ENCODE results near the gene NBDY. TPM values are rescaled to one million over a fixed set of nuclear protein-coding genes. Genes with fewer than 3 reads are reported as not detected.

NBDY gene
- polyA plus RNA-seq, 1 donor (not counting 4 experiments of a cell fraction or from before 2014, with no cell fraction given), result 41.1 TPM

GRCh38 chrX:56783996-56784620, 55.1 kb downstream of the NBDY start:
- no peak for FAIRE-seq
- Histone ChIP-seq H3K4me2 (ENCODE audit: control insufficient read depth, extremely low read depth, insufficient read depth, low read depth, low read length) (no peak overlapping the region), H3K36me3 (ENCODE audit: control insufficient read depth in 2 of 2, extremely low read depth in 1 of 2, insufficient read depth in 2 of 2, low read length in 2 of 2) (peaks cover 0 to under 1% of the 10 kb centered on the region in 2 experiments), H3K27ac (ENCODE audit: control insufficient read depth, insufficient read depth, low read length) (no peak overlapping the region), H2AFZ (ENCODE audit: control insufficient read depth, low read length) (no peak overlapping the region), H3K4me1 (ENCODE audit: control insufficient read depth, extremely low read depth, insufficient read depth, low read length) (no peaks in the 10 kb centered on the region), H3K9ac (ENCODE audit: control insufficient read depth, extremely low read depth, insufficient read depth, low read length) (no peak overlapping the region), H3K4me3 (ENCODE audit: control insufficient read depth in 2 of 3, extremely low read depth in 1 of 3, insufficient read depth in 2 of 3, low read depth in 1 of 3, low read length in 3 of 3) (no peak overlapping the region), H3K79me2 (ENCODE audit: control insufficient read depth, insufficient read depth, low read length) (no peaks in the 10 kb centered on the region), H3K9me1 (ENCODE audit: control insufficient read depth, extremely low read depth, insufficient read depth, low read length) (no peaks in the 10 kb centered on the region), H3K9me3 (ENCODE audit: control insufficient read depth, low read depth, low read length) (no peaks in the 10 kb centered on the region), H4K20me1 (ENCODE audit: control insufficient read depth, extremely low read depth, insufficient read depth, low read length) (no peaks in the 10 kb centered on the region), H3K27me3 (ENCODE audit: control insufficient read depth, extremely low read depth, insufficient read depth, low read length) (no peaks in the 10 kb centered on the region)
- TF ChIP-seq EZH2 (IDR thresholded peaks at IDR 0.05; ENCODE audit: low read length) (no peak), CTCF (optimal IDR thresholded peaks at IDR 0.05 in 1 of 3, IDR thresholded peaks at IDR 0.05 in 1 of 3, conservative IDR thresholded peaks at IDR 0.05 in 1 of 3; ENCODE audit: extremely low read depth in 1 of 3, insufficient read depth in 2 of 3, low read length in 3 of 3) (no peak)
- dilution Hi-C loops (cut with MboI; ENCODE audit: extremely low pct_ligation_motif_present, low sequenced_read_pairs), result no loop called here
- no peak for DNase-seq (ENCODE audit: low read depth, low spot score)

GRCh38 chrX:56784666-56785065, 55.6 kb downstream of the NBDY start:
- Histone ChIP-seq H3K27ac (ENCODE audit: control insufficient read depth, insufficient read depth, low read length) (no peak overlapping the region), H2AFZ (ENCODE audit: control insufficient read depth, low read length) (no peak overlapping the region), H3K9me3 (ENCODE audit: control insufficient read depth, low read depth, low read length) (no peaks in the 10 kb centered on the region), H3K36me3 (ENCODE audit: control insufficient read depth in 2 of 2, extremely low read depth in 1 of 2, insufficient read depth in 2 of 2, low read length in 2 of 2) (peaks cover 0 to 2% of the 10 kb centered on the region in 2 experiments), H3K4me3 (ENCODE audit: control insufficient read depth in 2 of 3, extremely low read depth in 1 of 3, insufficient read depth in 2 of 3, low read depth in 1 of 3, low read length in 3 of 3) (no peak overlapping the region), H3K27me3 (ENCODE audit: control insufficient read depth, extremely low read depth, insufficient read depth, low read length) (no peaks in the 10 kb centered on the region), H3K9ac (ENCODE audit: control insufficient read depth, extremely low read depth, insufficient read depth, low read length) (no peak overlapping the region), H3K79me2 (ENCODE audit: control insufficient read depth, insufficient read depth, low read length) (no peaks in the 10 kb centered on the region), H4K20me1 (ENCODE audit: control insufficient read depth, extremely low read depth, insufficient read depth, low read length) (no peaks in the 10 kb centered on the region), H3K4me1 (ENCODE audit: control insufficient read depth, extremely low read depth, insufficient read depth, low read length) (no peaks in the 10 kb centered on the region), H3K9me1 (ENCODE audit: control insufficient read depth, extremely low read depth, insufficient read depth, low read length) (no peaks in the 10 kb centered on the region), H3K4me2 (ENCODE audit: control insufficient read depth, extremely low read depth, insufficient read depth, low read depth, low read length) (no peak overlapping the region)
- dilution Hi-C loops (cut with MboI; ENCODE audit: extremely low pct_ligation_motif_present, low sequenced_read_pairs), result no loop called here
- DNase-seq (ENCODE audit: low read depth, low spot score) (no peak), FAIRE-seq (no peak)
- TF ChIP-seq EZH2 (IDR thresholded peaks at IDR 0.05; ENCODE audit: low read length) (no peak), CTCF (optimal IDR thresholded peaks at IDR 0.05 in 1 of 3, IDR thresholded peaks at IDR 0.05 in 1 of 3, conservative IDR thresholded peaks at IDR 0.05 in 1 of 3; ENCODE audit: extremely low read depth in 1 of 3, insufficient read depth in 2 of 3, low read length in 3 of 3) (no peak)

Measured in keratinocyte (primary cell).